NT2/D1 (cell line): ENCODE data around the gene PXMP4.

Experiments used
- DNase-seq: peaks from one replicate; pipeline ENCODE4 v3.0.0-alpha.2; 2011; ENCODE audit warnings: low read depth, low spot score
- H3K27me3 ChIP-seq: 2 replicates; pipeline ENCODE4 v1.6.0; 2011; ENCODE audit warnings: mild to moderate bottlenecking; ENCODE audit not compliant: insufficient read length, insufficient read depth
- H3K36me3 ChIP-seq: 2 replicates; pipeline ENCODE4 v1.6.1; 2011; ENCODE audit warnings: mild to moderate bottlenecking, low read length, mixed read lengths; ENCODE audit not compliant: insufficient read depth, insufficient read length
- H3K4me1 ChIP-seq: 2 replicates; pipeline ENCODE4 v1.5.1; 2011; ENCODE audit not compliant: insufficient read depth, insufficient read length
- H3K4me3 ChIP-seq: 2 replicates; pipeline ENCODE4 v1.5.1; 2011; ENCODE audit warnings: low read depth; ENCODE audit not compliant: insufficient read length
- H3K9ac ChIP-seq: 2 replicates; pipeline ENCODE4 v1.6.0; 2011; ENCODE audit warnings: low read depth; ENCODE audit not compliant: insufficient read length
- H3K9me3 ChIP-seq: 2 replicates; pipeline ENCODE4 v1.5.1; 2011; ENCODE audit warnings: mild to moderate bottlenecking, low read length; ENCODE audit not compliant: insufficient read depth
- SUZ12 ChIP-seq: IDR thresholded peaks from 2 replicates; pipeline ENCODE4 v1.6.1; 2011; ENCODE audit not compliant: insufficient read length, insufficient read depth; ENCODE audit errors: extremely low read depth
- YY1 ChIP-seq: IDR thresholded peaks from 2 replicates; pipeline ENCODE4 v1.6.1; 2011; ENCODE audit not compliant: insufficient read length, insufficient read depth
- ZNF274 ChIP-seq: IDR thresholded peaks from 2 replicates; pipeline ENCODE4 v1.6.1; 2011; ENCODE audit warnings: mild to moderate bottlenecking, low read depth, low read length

PXMP4 gene

GRCh38 chr20:33711446-33711738 lies 8.7 kb downstream of the PXMP4 start:
- no peaks in the 10 kb centered on the region for H3K36me3 ChIP-seq
- H3K4me3 ChIP-seq, result no peak overlapping the region
- H3K27me3 ChIP-seq, result no peaks in the 10 kb centered on the region
- DNase-seq, result no peak
- peaks cover 4% of the 10 kb centered on the region for H3K4me1 ChIP-seq
- H3K9ac ChIP-seq, result no peak overlapping the region
- no peaks in the 10 kb centered on the region for H3K9me3 ChIP-seq
- TF ChIP-seq YY1 (no peak), SUZ12 (no peak), ZNF274 (no peak)

DNA sequence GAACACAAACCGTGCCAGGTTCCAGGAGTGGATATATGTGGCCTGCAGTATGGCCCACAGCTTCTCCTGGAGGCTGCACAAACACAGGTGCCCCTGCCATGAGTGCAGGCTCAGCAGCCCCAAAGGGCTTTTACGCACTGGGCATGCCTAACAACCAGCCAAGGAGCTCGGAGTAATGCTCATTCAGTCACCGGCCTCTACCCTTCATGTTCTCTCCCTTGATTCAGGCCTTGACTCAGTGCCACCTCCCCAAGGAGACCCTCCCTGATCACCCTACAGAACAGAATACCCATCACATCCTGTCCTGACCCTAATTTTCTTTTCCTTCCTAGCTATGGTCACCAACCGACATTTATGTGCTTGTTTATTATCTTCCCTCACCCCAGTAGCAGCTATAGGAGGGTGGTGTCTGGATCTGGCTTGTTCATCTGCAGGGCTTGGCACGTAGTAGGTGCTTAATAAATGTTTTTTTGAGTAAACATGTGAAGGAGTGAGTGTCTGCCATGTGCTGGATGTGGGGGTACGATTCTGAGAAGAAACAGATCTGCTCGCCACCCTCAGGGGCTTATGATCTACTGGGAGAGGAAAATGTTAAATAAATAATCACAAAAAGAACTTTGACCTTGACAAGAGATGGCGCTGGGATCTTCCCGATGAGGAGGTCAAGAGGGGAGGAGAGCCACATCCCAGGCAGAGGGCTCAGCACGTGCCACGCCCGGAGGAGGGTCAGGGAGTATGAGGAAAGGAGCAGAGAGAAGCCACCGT lies 9.2 kb downstream of the PXMP4 start:
- H3K36me3 ChIP-seq, result no peaks in the 10 kb centered on the region
- TF ChIP-seq ZNF274 (no peak), SUZ12 (no peak), YY1 (no peak)
- H3K4me3 ChIP-seq, result no peak overlapping the region
- H3K27me3 ChIP-seq, result no peaks in the 10 kb centered on the region
- no peak overlapping the region for H3K9ac ChIP-seq
- peaks cover 4% of the 10 kb centered on the region for H3K4me1 ChIP-seq
- no peak for DNase-seq
- H3K9me3 ChIP-seq, result no peaks in the 10 kb centered on the region

DNA sequence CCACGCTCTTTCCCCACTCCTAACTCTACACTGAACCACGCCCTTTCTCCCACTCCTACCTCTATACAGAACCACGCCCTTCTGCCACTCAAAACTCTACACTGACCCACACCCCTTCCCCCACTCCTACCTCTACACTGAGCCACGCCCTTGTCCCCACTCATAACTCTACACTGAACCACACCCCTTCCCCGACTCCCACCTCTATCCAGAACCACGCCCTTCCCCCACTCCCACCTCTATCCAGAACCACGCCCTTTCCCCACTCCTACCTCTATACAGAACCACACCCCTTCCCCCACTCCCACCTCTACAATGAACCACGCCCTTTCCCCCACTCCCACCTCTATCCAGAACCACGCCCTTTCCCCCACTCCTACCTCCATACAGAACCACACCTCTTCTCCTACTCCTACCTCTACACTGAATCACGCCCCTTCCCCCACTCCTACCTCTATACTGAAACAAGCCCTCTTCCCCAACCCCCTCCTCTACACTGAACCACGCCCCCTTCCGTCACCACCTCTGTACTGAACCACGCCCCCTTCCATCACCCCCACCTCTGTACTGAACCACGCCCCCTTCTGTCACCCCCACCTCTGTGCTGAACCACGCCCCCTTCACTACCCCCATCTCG lies 10.1 kb downstream of the PXMP4 start:
- H3K9me3 ChIP-seq, result no peaks in the 10 kb centered on the region
- H3K9ac ChIP-seq, result no peak overlapping the region
- TF ChIP-seq ZNF274 (no peak), YY1 (no peak), SUZ12 (no peak)
- no peaks in the 10 kb centered on the region for H3K27me3 ChIP-seq
- no peak overlapping the region for H3K4me3 ChIP-seq
- peaks cover 4% of the 10 kb centered on the region for H3K4me1 ChIP-seq
- DNase-seq, result no peak
- no peaks in the 10 kb centered on the region for H3K36me3 ChIP-seq

- DNase-seq, result no peak
- no peak overlapping the region for H3K9ac ChIP-seq
- TF ChIP-seq ZNF274, result no peak
- TF ChIP-seq YY1, result no peak
- no peak for TF ChIP-seq SUZ12
- no peaks in the 10 kb centered on the region for H3K9me3 ChIP-seq
- no peaks in the 10 kb centered on the region for H3K36me3 ChIP-seq
- H3K27me3 ChIP-seq, result no peaks in the 10 kb centered on the region
- peaks cover 4% of the 10 kb centered on the region for H3K4me1 ChIP-seq
- H3K4me3 ChIP-seq, result no peak overlapping the region
Observed at GRCh38 chr20:33709398-33709797, 10.7 kb downstream of the PXMP4 start.

DNA sequence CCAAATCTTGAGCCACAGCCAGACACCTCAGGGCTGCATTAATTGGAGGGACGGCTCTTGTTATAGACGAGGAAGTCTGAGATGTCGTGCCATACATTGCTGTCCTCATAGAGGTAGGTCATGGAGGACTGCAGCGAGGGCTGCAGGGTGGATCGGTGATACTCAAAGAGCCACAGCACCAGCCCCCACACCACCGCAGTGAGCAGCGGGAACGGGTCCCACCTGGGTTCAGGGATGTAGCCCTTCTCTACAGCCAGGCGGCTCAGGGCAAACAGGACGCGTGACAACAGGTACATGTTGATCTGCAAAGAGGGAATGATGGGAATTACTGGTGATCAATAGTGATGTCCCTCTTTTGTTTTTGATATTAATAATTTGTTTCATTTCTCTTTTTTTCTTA lies 12.4 kb downstream of the PXMP4 start:
- TF ChIP-seq YY1 (no peak), SUZ12 (no peak), ZNF274 (no peak)
- Histone ChIP-seq H3K9me3 (no peaks in the 10 kb centered on the region), H3K4me1 (peaks cover 4% of the 10 kb centered on the region), H3K27me3 (no peaks in the 10 kb centered on the region), H3K4me3 (no peak overlapping the region), H3K9ac (no peak overlapping the region), H3K36me3 (no peaks in the 10 kb centered on the region)
- no peak for DNase-seq

DNA sequence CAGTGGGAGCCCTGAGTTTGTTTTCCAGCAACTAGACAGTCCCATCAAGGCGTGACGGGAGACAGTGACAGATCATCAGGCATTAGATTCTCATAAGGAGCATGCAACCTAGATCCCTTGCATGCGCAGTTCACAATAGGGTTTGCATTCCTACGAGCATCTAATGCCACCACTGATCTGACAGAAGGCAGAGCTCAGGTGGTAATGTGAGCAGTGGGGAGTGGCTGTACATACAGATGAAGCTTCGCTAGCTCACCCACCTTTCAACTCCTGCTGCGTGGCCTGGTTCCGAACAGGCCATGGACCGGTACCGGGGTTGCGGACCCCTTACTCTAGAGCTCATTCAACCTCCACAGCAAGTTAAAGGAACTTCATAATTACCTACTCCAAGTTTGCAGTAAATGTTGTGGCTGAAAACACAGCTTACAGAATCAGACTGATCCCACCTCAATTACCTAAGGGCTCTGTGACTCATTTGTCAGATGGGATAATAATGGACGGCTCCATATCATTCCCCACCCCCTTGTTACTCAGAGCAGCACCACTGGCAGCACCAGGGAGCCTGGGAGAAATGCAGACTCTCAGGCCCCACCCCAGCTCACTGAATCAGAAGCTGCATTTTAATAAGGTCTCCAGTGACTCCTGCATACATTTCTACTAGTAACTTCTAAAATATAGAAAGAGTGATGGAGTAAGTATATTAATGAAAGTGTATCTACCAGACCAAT lies 15.7 kb downstream of the PXMP4 start:
- TF ChIP-seq YY1, result no peak
- no peak for DNase-seq

GRCh38 chr20:33703498-33704137 lies 16.5 kb downstream of the PXMP4 start:
- H3K4me1 ChIP-seq, result no peaks in the 10 kb centered on the region
- H3K9me3 ChIP-seq, result peaks cover 11% of the 10 kb centered on the region; the same call in 1 of the 2 replicates
- H3K27me3 ChIP-seq, result no peaks in the 10 kb centered on the region
- TF ChIP-seq YY1 (no peak), SUZ12 (no peak), ZNF274 (no peak)
- no peak overlapping the region for H3K4me3 ChIP-seq
- no peak for DNase-seq
- no peak overlapping the region for H3K9ac ChIP-seq
- no peaks in the 10 kb centered on the region for H3K36me3 ChIP-seq

More for the DNA sequence above, 15.7 kb downstream of the PXMP4 start:
- H3K9me3 ChIP-seq, result peaks cover 11% of the 10 kb centered on the region; the same call in 1 of the 2 replicates
- no peaks in the 10 kb centered on the region for H3K4me1 ChIP-seq
- no peaks in the 10 kb centered on the region for H3K27me3 ChIP-seq
- H3K4me3 ChIP-seq, result no peak overlapping the region
- H3K9ac ChIP-seq, result no peak overlapping the region
- H3K36me3 ChIP-seq, result no peaks in the 10 kb centered on the region
